Ovary (tissue), 9 donors: ENCODE results near the gene SIGLEC8. TPM values are rescaled to one million over a fixed set of nuclear protein-coding genes. Genes with fewer than 3 reads are reported as not detected.

Source experiments
- DNase-seq, 5 donors: peaks; one replicate each; pipeline ENCODE4 v3.0.0-alpha.2; 2019 to 2020
- H3K27ac ChIP-seq, 2 donors: fragments of 200-600 bp; one replicate each; pipeline versions ENCODE4 v1.5.1 to v1.8.0; 2019 to 2022
- H3K27me3 ChIP-seq: fragments of 200-600 bp; one replicate; pipeline ENCODE4 v1.8.0; 2022
- H3K36me3 ChIP-seq: fragments of 200-600 bp; sonication (generic); one replicate; pipeline ENCODE4 v1.5.1; 2019
- H3K4me1 ChIP-seq: one replicate; pipeline ENCODE4 v1.8.1; 2013; ENCODE audit warnings: mild to moderate bottlenecking, moderate library complexity; ENCODE audit not compliant: insufficient read depth
- H3K4me3 ChIP-seq: fragments of 200-600 bp; sonication (generic); one replicate; pipeline ENCODE4 v1.5.1; 2017
- H3K9me3 ChIP-seq, 2 donors: fragments of 200-600 bp in 1 of 2; sonication (generic) in 1 of 2; one replicate each; pipeline versions ENCODE4 v1.5.1 to v1.8.1; 2013 to 2019; ENCODE audit warnings: mild to moderate bottlenecking in 1 of 2, moderate library complexity in 1 of 2
- CTCF ChIP-seq, 3 donors: fragments of 450-650 bp in 2 of 3; fragments of 200-600 bp in 1 of 3; IDR thresholded peaks; one replicate each; pipeline versions ENCODE4 v1.5.1 to v1.8.0; 2016 to 2022; ENCODE audit warnings: antibody characterized with exemption in 3 of 3, mild to moderate bottlenecking in 1 of 3
- EP300 ChIP-seq: sonication (generic); formaldehyde crosslinking; IDR thresholded peaks from one replicate; pipeline ENCODE4 v1.6.1; 2017; ENCODE audit warnings: antibody characterized with exemption
- POLR2A ChIP-seq: fragments of 450-650 bp; IDR thresholded peaks from one replicate; pipeline ENCODE4 v1.6.1; 2017; ENCODE audit warnings: antibody characterized with exemption, mild to moderate bottlenecking, moderate library complexity
- WGBS, 3 donors: extraction: QIAGEN DNeasy Blood & Tissue Kit in 1 of 3; methylation state at CpG; one replicate each; pipeline versions ENCODE4 v1.1.5 to v1.1.7; 2013 to 2017; 5-methylcytosine and 5-hydroxymethylcytosine counted together
- intact Hi-C, 4 donors: fragments of 100-400 bp; cut with DNase I; formaldehyde crosslinking; loops; one replicate each; pipeline versions ENCODE4 v1.11.0 to v1.15.1; 2022 to 2023
- polyA plus RNA-seq, 2 donors: library from polyadenylated mRNA; stranded (reverse); fragments of 200-250 nt in 1 of 2; fragments of 350-450 nt in 1 of 2; fragmentation: Illumina TruSeq in 1 of 2; extraction: RNeasy Lipid Tissue Mini Kit (QIAGEN cat#74804) in 1 of 2; gene quantifications; one replicate each; pipeline ENCODE4 v1.2.3, GENCODE V29; 2013 to 2014
- total RNA-seq, 7 donors: library from RNA; depleted of rRNA in 2 of 7; stranded (reverse); fragments of >200 nt in 2 of 7; fragmentation: NEBNext Ultra II Directional in 3 of 7; extraction: Animal tissue kit (Norgen Biotek cat#: 25700) in 3 of 7; gene quantifications; one replicate each; pipeline versions ENCODE4 v1.1.0 to v1.2.4, GENCODE V29; 2016 to 2023
- donor health status: DM: no; HTN: no; CAD: no; lungs with moderate emphysema.
- donor health status: DM: no; HTN: no; CAD: no.
- donor health status: Bipolar disorder and iron deficiency.
- donor health status: DM: yes; HTN: yes; CAD: no.
- donor health status: DM: no; HTN: no; CAD: no.
- donor health status: DM: yes; HTN: yes; CAD: no.

SIGLEC8 gene
- total and polyA plus RNA-seq, 9 donors: 0.05 to 1.6 (median 0.92) TPM; not detected in 2

GRCh38 chr19:51457351-51458013 lies 772 bp downstream of the SIGLEC8 start:
- Histone ChIP-seq H3K4me3 (no peak overlapping the region), H3K27me3 (no peaks in the 10 kb centered on the region), H3K9me3 (no peaks in the 10 kb centered on the region), H3K4me1 (no peaks in the 10 kb centered on the region), H3K36me3 (no peaks in the 10 kb centered on the region), H3K27ac (no peak overlapping the region)
- WGBS, 3 donors: 70 to 75% (median 71%) methylated on average over 11 of the region's 11 CpGs
- intact Hi-C loops: no loop called here
- DNase-seq: no peak
- TF ChIP-seq POLR2A: no peak
- TF ChIP-seq EP300: no peak
- no peak for TF ChIP-seq CTCF (IDR thresholded peaks at IDR 0.05)

- 63 to 69% (median 65%) methylated on average over 11 of the region's 11 CpGs for WGBS, 3 donors
Measured at GRCh38 chr19:51456541-51457290, 1.5 kb downstream of the SIGLEC8 start.

GRCh38 chr19:51450730-51451307 lies 7.4 kb downstream of the SIGLEC8 start:
- no peaks in the 10 kb centered on the region for H3K27me3 ChIP-seq
- no peaks in the 10 kb centered on the region for H3K4me1 ChIP-seq
- 77 to 85% (median 80%) methylated on average over 5 of the region's 5 CpGs for WGBS, 3 donors
- no peaks in the 10 kb centered on the region for H3K9me3 ChIP-seq
- intact Hi-C loops: no loop called here
- DNase-seq: no peak
- no peaks in the 10 kb centered on the region for H3K36me3 ChIP-seq
- no peak overlapping the region for H3K4me3 ChIP-seq
- TF ChIP-seq CTCF (IDR thresholded peaks at IDR 0.05) (no peak), EP300 (no peak), POLR2A (no peak)
- no peak overlapping the region for H3K27ac ChIP-seq

More at GRCh38 chr19:51456541-51457290, 1.5 kb downstream of the SIGLEC8 start:
- H3K4me3 ChIP-seq: no peak overlapping the region
- DNase-seq: no peak
- H3K27ac ChIP-seq: no peak overlapping the region
- H3K27me3 ChIP-seq: no peaks in the 10 kb centered on the region
- TF ChIP-seq POLR2A (no peak), CTCF (IDR thresholded peaks at IDR 0.05) (no peak), EP300 (no peak)
- no peaks in the 10 kb centered on the region for H3K9me3 ChIP-seq
- H3K4me1 ChIP-seq: no peaks in the 10 kb centered on the region
- intact Hi-C loops: no loop called here
- H3K36me3 ChIP-seq: no peaks in the 10 kb centered on the region

- no peak for DNase-seq
Measured at GRCh38 chr19:51448411-51449016, 9.7 kb downstream of the SIGLEC8 start.

More at GRCh38 chr19:51448411-51449016, 9.7 kb downstream of the SIGLEC8 start:
- WGBS, 3 donors: 23 to 45% (median 30%) methylated on average over 13 of the region's 13 CpGs
- Histone ChIP-seq H3K27ac (no peak overlapping the region), H3K4me3 (no peak overlapping the region), H3K4me1 (no peaks in the 10 kb centered on the region), H3K27me3 (no peaks in the 10 kb centered on the region), H3K36me3 (no peaks in the 10 kb centered on the region), H3K9me3 (no peaks in the 10 kb centered on the region)
- intact Hi-C loops: no loop called here
- TF ChIP-seq POLR2A (no peak), CTCF (IDR thresholded peaks at IDR 0.05) (no peak), EP300 (no peak)
